Parathyroid adenoma (tissue), 2 donors: ENCODE data around the gene NMNAT2.

Experiments used
- H2AFZ ChIP-seq: fragments of 300-600 bp; sonication (generic); one replicate; pipeline ENCODE4 v1.7.0; 2017; ENCODE audit warnings: antibody characterized with exemption, mild to moderate bottlenecking
- H3K27ac ChIP-seq: fragments of 300-600 bp; sonication (generic); one replicate; pipeline ENCODE4 v1.7.0; 2017
- H3K27me3 ChIP-seq: fragments of 300-600 bp; sonication (generic); one replicate; pipeline ENCODE4 v1.7.0; 2017; ENCODE audit warnings: low read length; ENCODE audit not compliant: control insufficient read depth, insufficient read depth
- H3K36me3 ChIP-seq: fragments of 300-600 bp; sonication (generic); one replicate; pipeline ENCODE4 v1.7.0; 2017; ENCODE audit warnings: low read length; ENCODE audit not compliant: control insufficient read depth, insufficient read depth
- H3K4me1 ChIP-seq: fragments of 300-600 bp; sonication (generic); one replicate; pipeline ENCODE4 v1.7.0; 2017; ENCODE audit warnings: control low read depth
- H3K4me2 ChIP-seq: fragments of 300-600 bp; sonication (generic); one replicate; pipeline ENCODE4 v1.7.0; 2017; ENCODE audit warnings: low read length
- H3K4me3 ChIP-seq: fragments of 300-600 bp; sonication (generic); one replicate; pipeline ENCODE4 v1.7.0; 2017; ENCODE audit warnings: low read depth, low read length
- H3K79me2 ChIP-seq: fragments of 300-600 bp; sonication (generic); one replicate; pipeline ENCODE4 v1.7.0; 2017; ENCODE audit warnings: control low read depth
- H3K9ac ChIP-seq: fragments of 300-600 bp; sonication (generic); one replicate; pipeline ENCODE4 v1.7.0; 2017; ENCODE audit warnings: mild to moderate bottlenecking
- H3K9me3 ChIP-seq: fragments of 300-600 bp; sonication (generic); one replicate; pipeline ENCODE4 v1.7.0; 2017; ENCODE audit warnings: low read length; ENCODE audit not compliant: control insufficient read depth
- CTCF ChIP-seq: fragments of 300-600 bp; sonication (generic); IDR thresholded peaks from one replicate; pipeline ENCODE4 v1.7.0; 2017; ENCODE audit warnings: antibody characterized with exemption, mild to moderate bottlenecking
- donor health status: primary hyperparathyroidism.

NMNAT2 gene

GRCh38 chr1:183424691-183425090, 6.5 kb upstream of the NMNAT2 start:
- Histone ChIP-seq H3K79me2 (no peaks in the 10 kb centered on the region), H3K27ac (no peak overlapping the region), H3K9ac (no peak overlapping the region), H3K36me3 (no peaks in the 10 kb centered on the region), H3K4me1 (no peaks in the 10 kb centered on the region), H2AFZ (no peak overlapping the region), H3K27me3 (no peaks in the 10 kb centered on the region), H3K4me2 (no peak overlapping the region), H3K4me3 (no peak overlapping the region), H3K9me3 (no peaks in the 10 kb centered on the region)
- no peak for TF ChIP-seq CTCF

GRCh38 chr1:183423541-183423940, 5.4 kb upstream of the NMNAT2 start:
- H3K4me3 ChIP-seq, result no peak overlapping the region

GRCh38 chr1:183419399-183419798, 1.2 kb upstream of the NMNAT2 start:
- Histone ChIP-seq H3K27me3 (no peaks in the 10 kb centered on the region), H3K4me2 (no peak overlapping the region), H3K79me2 (peaks cover 3% of the 10 kb centered on the region), H3K4me3 (no peak overlapping the region), H3K4me1 (no peaks in the 10 kb centered on the region), H3K27ac (no peak overlapping the region), H3K9me3 (no peaks in the 10 kb centered on the region), H3K36me3 (no peaks in the 10 kb centered on the region), H3K9ac (no peak overlapping the region), H2AFZ (no peak overlapping the region)
- no peak for TF ChIP-seq CTCF

More at GRCh38 chr1:183423541-183423940, 5.4 kb upstream of the NMNAT2 start:
- H3K4me2 ChIP-seq, result no peak overlapping the region
- no peak overlapping the region for H3K9ac ChIP-seq
- no peak for TF ChIP-seq CTCF
- H3K9me3 ChIP-seq, result no peaks in the 10 kb centered on the region
- no peak overlapping the region for H2AFZ ChIP-seq
- H3K36me3 ChIP-seq, result no peaks in the 10 kb centered on the region
- no peaks in the 10 kb centered on the region for H3K27me3 ChIP-seq
- H3K79me2 ChIP-seq, result no peaks in the 10 kb centered on the region
- H3K4me1 ChIP-seq, result no peaks in the 10 kb centered on the region
- H3K27ac ChIP-seq, result no peak overlapping the region

- Histone ChIP-seq H3K4me2 (no peak overlapping the region), H3K27me3 (no peaks in the 10 kb centered on the region), H3K27ac (peak overlapping the region; percentile 70), H3K9ac (no peak overlapping the region), H3K9me3 (no peaks in the 10 kb centered on the region), H3K4me3 (peak overlapping the region; percentile 24), H2AFZ (peak overlapping the region; percentile 82), H3K79me2 (peaks cover 3% of the 10 kb centered on the region), H3K4me1 (no peaks in the 10 kb centered on the region), H3K36me3 (no peaks in the 10 kb centered on the region)
- no peak for TF ChIP-seq CTCF
These were observed 516 bp upstream of the NMNAT2 start for GRCh38 chr1:183418696-183419095.

- Histone ChIP-seq H3K36me3 (no peaks in the 10 kb centered on the region), H3K4me1 (no peaks in the 10 kb centered on the region), H3K9ac (no peak overlapping the region), H3K27me3 (no peaks in the 10 kb centered on the region), H3K9me3 (no peaks in the 10 kb centered on the region), H3K27ac (peak overlapping the region; percentile 70), H3K4me3 (no peak overlapping the region), H3K4me2 (peak overlapping the region; percentile 34), H2AFZ (peak overlapping the region; percentile 82), H3K79me2 (peaks cover 3% of the 10 kb centered on the region)
- TF ChIP-seq CTCF, result peak; percentile 18
These were observed 1.1 kb downstream of the NMNAT2 start for GRCh38 chr1:183416850-183417771.
